Right atrium auricular region (tissue), 2 donors: ENCODE data around the gene CACNA1C. TPM values are rescaled to one million over a fixed set of nuclear protein-coding genes. Genes with fewer than 3 reads are reported as not detected.
A peak's percentile ranks its signal among the peaks of the same experiment; 100 is the strongest.

ENCODE experiments used
- DNase-seq: peaks from one replicate; pipeline ENCODE4 v3.0.0-alpha.2; 2019; ENCODE audit warnings: low spot score
- H3K27ac ChIP-seq, 2 donors: fragments of 200-600 bp; sonication (generic); 1 replicate in 1 of 2; 2 replicates in 1 of 2; pipeline ENCODE4 v1.5.1; 2016 to 2019
- H3K27me3 ChIP-seq, 2 donors: fragments of 200-600 bp; sonication (generic); one replicate each; pipeline versions ENCODE4 v1.5.1 to v1.6.0; 2017 to 2019
- H3K36me3 ChIP-seq: fragments of 200-600 bp; sonication (generic); one replicate; pipeline ENCODE4 v1.5.1; 2016
- H3K4me1 ChIP-seq, 2 donors: fragments of 200-600 bp; sonication (generic); one replicate each; pipeline versions ENCODE4 v1.5.1 to v1.6.0; 2017 to 2019
- H3K4me3 ChIP-seq, 2 donors: fragments of 200-600 bp; sonication (generic); 1 replicate in 1 of 2; 2 replicates in 1 of 2; pipeline ENCODE4 v1.5.1; 2017 to 2019; ENCODE audit warnings: mild to moderate bottlenecking in 1 of 2, moderate library complexity in 1 of 2
- H3K9me3 ChIP-seq, 2 donors: fragments of 200-600 bp; sonication (generic); one replicate each; pipeline ENCODE4 v1.5.1; 2019
- CTCF ChIP-seq, 2 donors: fragments of 200-600 bp; sonication (generic); IDR thresholded peaks; one replicate each; pipeline ENCODE4 v1.5.1; 2019; ENCODE audit warnings: antibody characterized with exemption in 2 of 2
- total RNA-seq, 2 donors: library from RNA; depleted of rRNA; stranded (reverse); fragments of >200 nt; gene quantifications; one replicate each; pipeline ENCODE4 v1.1.0, GENCODE V29; 2016

CACNA1C gene
- total RNA-seq, 2 donors from 2014 or later, result 83.1 to 93.6 TPM

- no peaks in the 10 kb centered on the region for H3K9me3 ChIP-seq
- no peak for TF ChIP-seq CTCF (IDR thresholded peaks at IDR 0.05)
- H3K4me3 ChIP-seq, result no peak overlapping the region
- no peak for DNase-seq
- H3K27me3 ChIP-seq, result no peaks in the 10 kb centered on the region
- H3K27ac ChIP-seq, result no peak overlapping the region
- H3K36me3 ChIP-seq, result peaks cover 40% of the 10 kb centered on the region
- peaks cover 0 to 19% of the 10 kb centered on the region in 2 donors for H3K4me1 ChIP-seq
Measured at GRCh38 chr12:2049604-2050540, 2.9 kb upstream of the CACNA1C start.

- Histone ChIP-seq H3K4me1 (peaks cover 0 to 20% of the 10 kb centered on the region in 2 donors), H3K27ac (peak overlapping the region; percentile 47 to 48), H3K4me3 (peak overlapping the region; percentile 32 to 71), H3K36me3 (peaks cover 30% of the 10 kb centered on the region), H3K27me3 (no peaks in the 10 kb centered on the region), H3K9me3 (no peaks in the 10 kb centered on the region)
- DNase-seq, result no peak
- TF ChIP-seq CTCF (IDR thresholded peaks at IDR 0.05), result peak in 1 of 2 donors; percentile 3
Measured at GRCh38 chr12:2051700-2052621, 826 bp upstream of the CACNA1C start.

- peak overlapping the region; percentile 86 to 87 for H3K27ac ChIP-seq
- no peak for TF ChIP-seq CTCF (IDR thresholded peaks at IDR 0.05)
- H3K27me3 ChIP-seq, result no peaks in the 10 kb centered on the region
- H3K4me3 ChIP-seq, result peak overlapping the region; percentile 55 to 71
- no peak for DNase-seq
- no peaks in the 10 kb centered on the region for H3K9me3 ChIP-seq
- peaks cover 17% of the 10 kb centered on the region for H3K36me3 ChIP-seq
- peaks cover 0 to 33% of the 10 kb centered on the region in 2 donors for H3K4me1 ChIP-seq
Measured at GRCh38 chr12:2053691-2054090, 904 bp downstream of the CACNA1C start.

- peaks cover 0 to 33% of the 10 kb centered on the region in 2 donors for H3K4me1 ChIP-seq
- H3K4me3 ChIP-seq, result peak overlapping the region; percentile 55 to 71
- no peak for TF ChIP-seq CTCF (IDR thresholded peaks at IDR 0.05)
- H3K27ac ChIP-seq, result peak overlapping the region; percentile 86 to 87
- H3K36me3 ChIP-seq, result peaks cover 14% of the 10 kb centered on the region
- H3K27me3 ChIP-seq, result no peaks in the 10 kb centered on the region
- H3K9me3 ChIP-seq, result no peaks in the 10 kb centered on the region
- no peak for DNase-seq
Measured at GRCh38 chr12:2054091-2055018, 1.6 kb downstream of the CACNA1C start.
